Measurements from ENCODE around the gene GRID1.
"Not testable (repeated sequence)": the region's sequence is repeated elsewhere in the genome, so short reads cannot be mapped to it uniquely, and the experiment has no call there.

Gene GRID1

GRCh38 chr10:86247073-86247472 is 119.5 kb downstream of the GRID1 start:
- DNase-seq, result no peak

DNA sequence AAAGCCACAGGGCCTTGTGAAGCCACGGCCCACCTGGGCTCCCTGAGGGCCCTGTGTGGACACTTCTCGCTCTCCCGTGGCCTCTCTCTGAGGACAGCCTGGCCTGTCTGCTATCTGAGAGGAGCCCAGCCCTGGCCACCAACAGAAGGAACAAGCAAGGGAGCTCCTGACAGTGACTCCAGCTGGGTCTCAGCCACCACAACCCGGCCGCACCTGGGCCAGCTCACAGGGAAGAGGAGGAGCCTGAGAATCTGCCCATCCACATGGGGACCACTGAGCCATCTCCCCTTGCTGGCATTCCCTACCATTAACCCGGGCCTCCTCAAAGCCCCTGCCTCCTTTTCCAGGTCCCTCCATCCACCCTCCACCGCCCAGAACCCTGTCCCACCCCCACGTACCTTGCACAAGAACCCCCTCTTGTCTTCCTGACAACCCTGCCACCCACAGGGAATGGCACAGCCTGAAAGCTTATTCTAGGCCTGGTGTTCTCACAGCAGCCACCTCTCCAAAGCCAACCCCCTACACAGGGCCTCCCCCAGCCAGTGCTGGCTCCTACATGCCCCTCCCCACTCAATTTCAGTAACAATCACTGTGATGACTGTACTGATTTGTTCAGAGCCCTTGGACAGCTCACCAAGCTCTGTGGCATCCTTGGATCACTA is 120.2 kb downstream of the GRID1 start:
- DNase-seq, result no peak

- DNase-seq, result no peak
Observed at GRCh38 chr10:86245015-86245394, 121.6 kb downstream of the GRID1 start.

DNA sequence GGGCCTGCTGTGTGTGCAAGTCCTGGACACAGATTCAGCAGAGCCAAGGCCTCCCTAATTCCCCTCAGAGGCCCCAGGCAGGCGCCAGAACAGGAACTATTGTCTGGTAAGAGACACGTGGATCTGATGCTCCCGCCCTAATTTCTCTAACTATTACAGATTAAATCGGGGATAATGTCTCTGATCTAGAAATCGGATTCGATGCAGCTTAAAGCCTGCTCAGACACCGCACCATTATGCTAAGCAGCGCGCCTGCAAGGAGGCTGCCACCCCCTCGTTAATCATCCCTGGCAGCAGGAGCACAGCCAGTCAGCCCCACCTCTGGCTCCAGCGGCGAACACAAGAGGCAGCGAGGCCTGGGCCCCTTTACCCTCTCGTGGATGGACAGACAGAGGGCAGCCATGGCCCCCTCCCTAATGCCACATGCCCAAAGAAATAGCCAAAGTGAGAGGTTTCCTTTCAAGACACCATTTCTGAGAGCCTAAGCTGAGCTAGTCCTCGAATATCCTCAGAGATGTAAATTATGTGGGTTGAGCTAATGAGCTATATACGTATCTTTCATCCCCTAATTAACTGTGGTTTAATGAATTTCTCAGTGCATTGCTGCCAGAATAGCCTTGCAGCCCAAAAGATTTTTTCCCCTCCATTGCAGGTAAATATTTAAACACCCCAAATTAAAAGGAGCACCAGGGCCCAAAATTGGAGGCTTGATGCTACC is 122.1 kb downstream of the GRID1 start:
- no peak for DNase-seq

DNA sequence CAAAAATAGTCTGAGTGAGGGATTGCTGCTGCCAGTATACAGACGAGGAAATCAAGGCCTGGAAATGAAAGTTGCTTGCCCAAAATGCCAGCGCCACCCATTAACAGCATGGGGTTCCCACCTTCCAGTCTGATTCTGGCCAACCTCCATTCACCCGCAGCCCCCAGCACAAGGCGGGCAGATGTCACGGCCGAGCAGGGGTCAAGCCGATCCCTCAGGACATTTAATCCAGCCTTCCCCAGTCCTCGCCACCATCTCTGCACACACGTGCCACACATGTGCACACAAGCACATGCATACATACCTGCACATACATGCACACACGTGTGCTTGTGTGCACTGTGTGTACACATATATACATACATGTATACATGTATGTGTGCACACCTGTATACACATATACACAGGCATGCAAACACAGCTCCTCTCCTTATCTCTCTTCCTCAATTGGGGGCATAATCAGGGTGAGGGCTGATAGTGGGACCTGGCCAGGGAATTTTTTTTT is 122.9 kb downstream of the GRID1 start:
- no peak for DNase-seq

GRCh38 chr10:86242761-86243160 is 123.8 kb downstream of the GRID1 start:
- DNase-seq, result no peak

- DNase-seq, result not testable (repeated sequence)
Observed at GRCh38 chr10:86238089-86238488, 128.5 kb downstream of the GRID1 start.

DNA sequence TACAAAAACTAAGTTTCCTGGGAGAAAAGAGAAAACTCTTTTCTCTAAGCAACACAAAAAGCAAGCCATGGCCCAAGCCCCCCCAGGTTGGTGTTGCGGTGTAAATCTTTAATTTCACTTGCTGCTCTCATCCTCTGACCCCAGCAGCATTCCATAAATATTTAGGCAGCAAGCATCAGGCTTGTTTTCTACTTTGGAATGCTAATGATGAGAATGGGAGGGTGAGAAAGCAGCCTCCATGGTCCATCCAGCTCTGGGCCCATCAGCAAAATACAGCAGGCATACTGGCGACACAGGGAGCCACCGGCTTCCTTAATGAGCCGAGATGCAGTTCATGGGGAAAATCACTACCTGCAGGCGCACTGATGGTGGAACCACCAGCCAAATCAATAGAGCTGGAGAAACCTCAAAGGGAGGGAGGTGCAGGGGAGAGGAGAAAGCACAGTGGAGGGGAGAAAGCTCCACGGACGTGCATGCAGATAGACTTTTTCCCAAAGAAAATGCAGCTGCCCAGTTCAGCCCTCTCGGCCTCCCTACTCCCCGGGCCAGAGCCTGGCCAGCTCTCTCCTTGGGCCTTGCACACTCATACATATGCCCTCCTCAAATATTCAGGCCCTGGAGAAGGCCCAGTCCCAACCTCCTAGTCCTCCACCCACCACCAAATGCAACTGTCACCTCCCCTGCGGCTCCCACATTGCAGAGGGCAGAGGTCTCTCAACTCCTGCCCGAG is 131.9 kb downstream of the GRID1 start:
- DNase-seq, result no peak

- DNase-seq, result peak; percentile 70
Observed at GRCh38 chr10:86234107-86234506, 132.5 kb downstream of the GRID1 start.

GRCh38 chr10:86233131-86233530 is 133.5 kb downstream of the GRID1 start:
- DNase-seq, result no peak

DNA sequence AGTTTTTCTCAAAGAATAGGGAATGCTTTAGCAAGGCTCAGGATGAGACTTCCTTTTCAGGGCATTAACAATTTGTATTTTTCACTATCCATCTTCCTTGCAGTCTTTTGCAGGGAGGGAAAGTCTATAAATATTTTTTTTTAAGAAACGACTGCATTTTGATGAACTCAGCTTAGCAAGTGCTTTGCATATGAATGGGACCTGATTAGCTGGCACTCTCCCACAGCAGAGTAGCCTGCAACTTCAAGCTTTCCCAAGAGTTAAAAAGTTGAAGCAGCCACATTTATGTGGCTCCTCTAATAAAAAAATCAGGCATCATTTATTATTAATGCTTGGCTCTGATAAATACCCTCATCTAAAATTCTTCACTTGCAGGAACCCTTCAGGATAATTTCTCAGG is 134.0 kb downstream of the GRID1 start:
- DNase-seq, result no peak

DNA sequence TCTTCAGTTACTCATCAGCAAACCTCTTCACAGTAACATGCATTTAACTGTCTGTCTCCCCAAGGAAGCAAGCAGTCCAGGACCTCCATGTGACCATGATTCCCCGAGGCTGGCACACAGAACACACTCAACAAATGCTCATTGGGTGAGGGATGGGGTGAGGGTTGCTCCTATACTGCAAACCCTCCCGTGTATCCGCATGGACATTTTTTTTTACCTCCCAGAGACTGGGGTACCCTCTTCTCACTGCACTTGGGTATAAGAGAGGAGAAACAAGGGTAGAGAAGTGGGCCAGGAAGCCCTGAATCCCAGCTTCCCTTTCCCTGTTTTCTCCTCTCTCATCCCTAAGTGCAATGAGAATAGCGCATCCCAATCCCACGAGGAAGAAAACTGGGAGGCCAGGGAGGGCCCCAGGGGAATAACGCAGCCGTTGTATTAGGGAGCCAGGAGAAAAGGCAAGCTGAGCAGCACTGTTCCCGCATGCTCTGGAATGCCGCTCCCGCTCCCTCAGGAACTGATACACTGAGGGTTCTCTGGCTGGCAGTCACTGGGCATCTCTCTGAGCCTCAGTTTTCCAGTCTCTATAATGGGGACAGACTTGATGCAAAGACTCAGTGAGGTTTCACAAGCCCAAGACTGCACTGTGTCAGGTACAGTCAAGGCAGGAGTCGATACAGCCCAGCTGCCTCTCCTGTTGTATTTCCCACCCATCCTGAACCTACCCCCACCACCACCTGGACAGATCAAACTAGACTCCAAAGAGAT is 134.6 kb downstream of the GRID1 start:
- no peak for DNase-seq

GRCh38 chr10:86230557-86231180 is 135.9 kb downstream of the GRID1 start:
- DNase-seq, result no peak

DNA sequence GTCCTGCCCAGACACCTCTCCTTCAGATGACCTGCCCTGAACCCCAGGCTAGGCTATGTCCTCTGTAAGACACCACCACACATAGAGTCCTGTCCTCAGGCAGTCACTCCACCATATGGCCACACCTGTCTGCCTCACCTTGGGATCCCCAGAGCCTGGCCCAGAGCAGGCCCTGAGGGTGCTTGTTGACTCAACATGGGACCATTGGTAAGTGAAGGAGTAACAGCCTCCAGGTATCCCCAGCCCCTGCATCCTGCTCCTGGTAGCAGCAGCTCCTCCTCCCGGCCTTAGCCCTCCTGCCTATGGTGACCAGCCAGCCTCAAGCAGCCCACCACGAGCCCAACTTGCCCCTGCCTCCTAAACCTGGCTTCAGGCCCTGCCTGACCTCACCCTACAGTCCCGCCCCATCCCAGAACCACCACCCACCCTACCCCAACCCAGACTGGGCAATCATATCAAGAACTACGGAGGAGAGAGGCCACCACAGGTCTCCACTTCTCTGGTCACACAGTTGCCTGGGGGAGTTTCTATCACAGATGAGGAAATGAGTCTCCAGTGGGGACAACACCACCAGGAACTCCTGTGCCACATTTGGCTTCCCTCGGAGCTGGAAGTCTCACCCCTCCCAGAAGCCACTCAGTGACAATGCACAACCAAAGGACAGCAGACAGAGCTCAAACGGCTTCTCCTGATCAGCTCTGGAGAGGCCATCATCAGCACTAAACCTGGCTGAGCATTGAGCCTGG is 136.6 kb downstream of the GRID1 start:
- DNase-seq, result peak; percentile 47

- peak; percentile 82 for DNase-seq
Observed at GRCh38 chr10:86229376-86229775, 137.2 kb downstream of the GRID1 start.

DNA sequence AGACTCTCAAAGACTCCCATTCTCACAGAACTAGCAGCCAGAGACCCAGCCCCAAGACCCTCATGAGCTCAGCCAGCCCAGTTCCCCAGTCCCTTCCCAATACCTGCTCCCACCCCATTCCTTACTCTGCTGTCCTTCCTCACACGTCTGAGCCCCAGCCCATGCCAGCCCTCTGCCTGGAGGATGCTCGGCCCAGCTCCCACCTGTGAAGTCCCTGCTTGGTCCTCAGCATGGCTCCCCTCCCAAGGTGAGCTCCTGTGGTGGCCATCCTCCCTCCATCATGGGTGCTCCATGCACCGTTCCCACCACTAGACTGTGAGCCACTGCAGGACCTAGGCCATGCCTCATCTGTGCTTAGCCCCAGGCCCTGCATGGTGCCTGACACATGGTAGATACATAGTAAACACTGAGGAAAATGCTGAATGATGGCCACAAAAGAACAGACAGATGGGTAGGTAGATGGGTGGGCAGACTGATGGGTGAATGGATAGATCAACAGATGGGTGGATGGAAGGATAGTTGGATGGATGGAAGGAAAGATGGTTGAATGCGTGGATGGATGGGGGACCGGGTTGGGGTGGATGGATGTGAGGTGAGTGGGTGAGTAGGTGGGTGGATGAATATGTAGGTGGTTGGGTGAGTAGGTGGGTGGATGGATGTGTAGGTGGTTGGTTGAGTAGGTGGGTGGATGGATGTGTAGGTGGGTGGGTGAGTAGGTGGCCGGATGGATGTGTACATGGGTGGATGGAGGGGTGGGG is 138.9 kb downstream of the GRID1 start:
- no peak for DNase-seq

DNA sequence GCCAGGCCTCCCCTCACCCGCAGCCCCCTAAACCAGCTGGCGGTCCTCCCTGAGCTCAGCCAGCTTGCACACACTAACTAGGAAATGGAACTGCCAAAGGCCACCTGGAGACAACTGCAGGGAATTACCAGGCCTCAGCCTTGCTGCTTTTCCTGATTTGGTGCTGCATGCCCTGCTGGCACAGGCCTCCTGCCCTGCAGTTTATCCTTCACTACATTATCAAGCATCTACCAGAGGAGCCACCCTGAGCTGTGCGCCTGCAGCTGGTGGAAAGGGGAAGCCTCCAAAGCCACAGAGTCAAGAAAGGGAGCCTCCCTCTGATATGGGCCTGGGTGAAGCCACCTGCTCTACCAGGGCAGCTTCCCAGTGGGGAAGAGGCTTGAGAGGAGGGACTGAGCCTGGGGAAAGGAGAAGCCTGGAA is 139.8 kb downstream of the GRID1 start:
- peak; percentile 15 for DNase-seq

- no peak for DNase-seq
Observed at GRCh38 chr10:86226016-86226415, 140.6 kb downstream of the GRID1 start.

DNA sequence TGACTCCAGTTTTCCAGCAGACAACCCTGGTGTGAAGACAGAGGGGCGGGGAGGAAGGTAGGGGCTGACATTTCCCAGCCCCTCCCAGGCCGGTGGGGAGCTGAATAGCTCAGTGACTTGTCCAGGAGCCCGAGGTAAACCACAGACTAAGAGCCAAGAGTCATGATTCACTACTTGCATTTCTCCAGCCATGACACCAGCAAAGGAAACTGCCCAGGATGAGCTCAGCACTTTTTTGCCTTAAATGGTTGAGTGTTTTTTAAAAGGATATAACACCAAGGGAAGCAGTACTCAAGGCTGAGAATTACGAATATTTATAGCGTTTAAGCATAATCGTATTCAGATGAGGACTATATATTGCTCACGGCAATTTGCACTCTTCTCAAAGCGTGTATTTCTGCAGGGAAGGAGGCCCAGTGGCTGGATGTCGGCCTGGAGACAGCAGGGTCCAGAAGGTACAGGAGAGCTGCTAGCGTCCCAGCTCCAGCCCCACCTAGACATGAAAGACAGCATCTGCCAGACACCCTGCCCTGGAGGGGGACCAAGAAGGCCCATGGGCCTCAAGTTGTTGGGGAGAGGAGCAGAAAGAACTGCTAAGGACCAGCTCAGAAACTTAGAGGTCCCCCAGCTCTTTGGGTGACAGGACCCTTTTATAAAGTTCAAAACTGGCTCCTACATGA is 141.4 kb downstream of the GRID1 start:
- DNase-seq, result peak; percentile 62

GRCh38 chr10:86224354-86225102 is 142.1 kb downstream of the GRID1 start:
- peak; percentile 18 for DNase-seq
